ENCODE results near the gene MGRN1.

MGRN1 gene

DNA sequence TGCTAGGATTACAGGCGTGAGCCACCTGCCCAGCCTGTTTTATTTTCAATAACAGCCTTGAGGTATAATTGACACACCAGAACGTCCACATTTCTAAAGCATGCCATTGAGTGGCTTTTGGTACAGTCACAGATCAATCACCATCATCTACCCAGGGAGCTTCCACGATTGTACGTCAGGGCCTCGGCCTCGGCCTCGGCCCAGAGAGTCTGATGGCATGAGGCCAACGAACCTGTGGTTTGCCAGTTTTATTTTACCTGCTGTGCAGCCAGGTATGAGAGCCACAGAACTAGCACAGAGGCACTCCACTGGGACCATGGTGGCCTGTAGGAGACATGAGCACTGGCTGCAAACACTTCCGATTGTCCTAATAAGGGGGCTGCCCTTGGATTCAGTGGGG, 18.3 kb upstream of the MGRN1 start:
- no peak for DNase-seq

DNA sequence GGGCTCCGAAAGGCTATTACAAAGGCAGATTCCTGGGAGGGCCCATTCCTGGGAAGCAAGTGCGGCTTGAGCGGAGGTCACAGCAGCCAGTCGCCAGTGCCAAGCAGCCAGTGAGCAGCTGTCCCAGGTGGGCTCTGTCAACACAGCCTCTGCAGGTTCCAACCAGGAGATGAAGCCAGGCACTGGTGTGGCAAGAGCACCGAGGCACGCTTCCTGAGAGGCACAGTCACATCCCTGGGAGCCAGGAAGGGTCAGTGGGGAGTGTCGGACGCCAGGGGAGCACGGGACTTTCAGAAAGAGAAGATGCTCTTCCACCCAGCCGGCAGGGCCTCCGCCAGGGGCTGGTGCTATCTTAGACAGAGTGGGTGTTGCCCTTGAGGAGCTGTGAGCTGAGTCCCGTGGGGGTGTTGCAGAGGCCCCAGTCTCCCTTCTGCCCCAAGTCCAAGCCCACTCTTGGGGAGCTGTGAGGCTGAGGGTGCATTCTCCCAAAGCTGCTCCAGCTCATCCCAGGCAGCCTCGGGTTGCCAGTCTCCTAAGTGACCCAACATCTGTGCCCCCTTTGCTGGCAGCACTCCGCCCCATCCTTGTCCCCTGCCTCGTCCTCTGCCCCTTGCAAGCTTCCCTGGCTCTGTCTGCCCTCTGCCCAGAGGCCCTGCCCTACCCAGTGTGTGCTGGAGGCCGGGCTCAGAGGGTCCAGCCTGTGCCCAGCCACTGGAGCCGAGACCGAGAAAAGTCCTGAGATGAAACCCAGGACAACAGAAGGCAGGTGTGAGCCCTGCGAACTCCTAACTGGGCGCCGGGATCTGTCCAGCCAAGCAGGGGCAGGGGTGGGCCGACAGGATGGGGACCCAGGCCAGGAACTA, 16.6 kb upstream of the MGRN1 start:
- no peak for DNase-seq

DNA sequence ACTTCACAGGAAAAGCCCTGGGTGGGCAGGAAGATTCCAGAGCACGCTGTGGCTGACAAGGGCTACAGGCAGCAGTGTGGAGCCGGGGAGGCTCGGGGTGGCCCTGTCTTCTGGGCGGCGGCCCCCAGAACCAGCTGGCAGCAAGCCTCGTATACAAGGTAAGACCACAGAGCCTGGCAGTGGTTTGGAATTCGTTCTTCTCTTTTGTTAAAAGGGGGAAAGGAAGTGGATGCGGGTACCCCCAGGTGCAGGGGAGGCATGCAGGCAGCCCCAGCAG, 16.0 kb upstream of the MGRN1 start:
- no peak for DNase-seq

DNA sequence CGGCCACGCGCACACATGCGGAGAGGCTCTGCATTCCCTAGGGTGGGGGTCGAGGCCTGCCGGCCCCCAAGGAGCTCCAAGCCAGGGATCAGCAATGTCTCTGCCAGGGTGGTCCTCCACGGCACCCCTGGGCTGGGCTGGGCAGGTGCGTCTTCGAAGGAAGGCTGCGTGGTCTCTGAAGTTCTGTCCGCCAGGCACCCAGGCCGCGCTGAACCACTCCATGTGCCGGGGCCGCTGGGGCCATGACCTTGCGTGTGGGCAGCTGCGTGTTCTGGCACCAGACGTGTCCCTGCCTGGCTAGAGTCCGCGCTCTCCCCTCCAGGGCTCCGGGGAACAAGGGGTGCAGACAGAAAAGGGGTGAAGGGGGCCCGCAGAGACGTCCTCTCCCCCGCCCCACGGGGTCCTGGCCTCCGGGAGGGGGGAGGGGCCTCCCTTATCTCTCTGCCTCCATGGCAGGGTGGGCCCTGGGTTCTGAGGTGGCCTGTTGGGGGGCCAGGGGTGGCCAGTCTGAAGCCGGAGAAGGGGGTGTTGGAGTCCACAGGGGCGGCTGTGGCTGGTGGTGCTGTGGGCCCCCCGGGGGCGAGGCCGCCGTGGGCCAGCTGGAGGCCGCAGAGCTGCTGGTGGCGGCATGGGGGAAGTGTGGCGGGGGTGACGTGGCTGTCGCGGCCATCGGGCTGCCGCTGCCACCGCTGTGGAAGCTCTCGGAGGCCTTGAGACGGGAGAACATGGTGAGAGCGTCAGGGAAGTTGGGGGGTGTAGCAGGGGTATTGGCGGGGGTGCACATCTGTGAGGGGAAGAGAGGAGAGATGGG, 15.2 kb upstream of the MGRN1 start:
- DNase-seq: no peak

DNA sequence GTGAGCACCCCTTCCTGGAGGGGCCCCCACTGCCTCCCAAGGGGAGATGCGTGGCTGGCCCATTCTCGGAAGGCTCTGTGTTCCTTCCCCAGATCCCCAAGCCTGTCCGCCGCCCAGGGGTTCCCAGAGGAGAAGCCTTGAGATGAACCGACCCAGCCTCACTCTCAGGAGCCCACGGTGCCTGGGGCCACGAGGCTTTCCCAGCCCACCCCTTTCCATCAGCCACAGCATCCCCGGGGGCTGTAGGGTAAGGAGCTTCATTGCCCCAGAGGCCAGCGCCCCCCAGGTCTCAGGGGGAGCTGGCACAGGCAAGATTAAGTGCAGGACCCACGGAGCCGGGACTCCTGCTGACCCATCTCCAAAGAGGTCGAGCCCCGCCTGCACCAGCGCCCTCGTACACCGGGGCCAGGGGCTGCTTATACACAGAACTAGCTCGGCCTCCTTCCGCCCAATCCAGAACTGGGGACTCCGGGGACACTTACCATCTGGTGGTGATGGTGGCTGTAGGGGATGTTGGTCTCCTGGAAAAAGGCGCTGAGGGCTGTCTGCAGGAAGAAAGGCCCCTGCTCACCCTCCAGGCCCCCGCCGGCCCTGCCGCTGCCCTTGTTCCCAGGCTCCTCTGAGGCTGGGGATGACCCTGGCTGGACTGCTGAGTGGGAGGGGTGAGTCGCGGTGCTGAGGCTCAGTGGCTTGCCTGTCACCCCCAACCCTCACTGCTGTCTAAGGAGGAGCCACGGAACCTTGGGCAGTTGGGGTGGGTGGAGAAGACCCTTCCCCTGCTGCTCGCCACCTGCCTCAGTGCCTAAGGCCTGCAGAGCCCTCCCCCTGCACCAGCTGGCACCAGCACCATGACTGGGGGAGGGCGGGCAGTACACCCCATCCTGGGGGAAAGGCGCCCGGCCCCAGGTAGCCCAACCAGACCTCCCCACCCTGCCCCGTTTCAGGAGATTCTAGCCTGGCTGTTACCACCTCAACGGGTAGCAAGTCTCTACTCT, 14.3 kb upstream of the MGRN1 start:
- DNase-seq: no peak

DNA sequence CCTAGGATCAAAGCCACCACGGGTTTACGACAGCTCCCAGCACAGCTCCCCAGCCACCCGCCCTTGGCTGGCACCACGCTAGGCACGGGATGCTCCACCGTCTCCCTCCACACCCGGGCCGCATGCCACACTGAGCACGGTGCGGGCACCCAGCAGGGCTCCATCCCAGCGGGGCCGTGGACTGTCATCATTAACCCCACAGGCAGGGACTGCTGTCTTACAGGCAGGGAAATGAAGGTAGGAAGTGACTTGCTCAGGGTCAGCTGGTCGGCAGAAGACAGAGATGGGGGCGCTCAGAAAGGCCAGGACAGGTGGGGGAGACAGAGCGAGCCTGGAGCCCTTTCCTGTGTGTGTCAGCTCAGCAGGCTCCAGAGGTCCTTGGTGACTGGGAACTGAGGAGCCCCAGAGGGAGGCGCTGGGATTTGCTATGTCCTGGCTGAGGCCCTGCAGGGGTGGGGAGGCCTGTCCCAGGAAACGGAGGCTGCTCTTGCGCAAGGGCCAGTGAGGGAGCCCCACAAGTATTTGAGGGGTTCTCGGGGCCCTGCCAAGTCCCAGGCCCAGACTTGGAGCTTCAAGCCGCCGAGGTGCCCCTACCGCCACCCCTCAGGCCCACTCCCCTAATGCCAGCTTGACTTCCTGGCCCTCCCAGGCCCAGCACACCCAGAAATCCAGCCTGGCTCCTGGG, 13.1 kb upstream of the MGRN1 start:
- DNase-seq: no peak

DNA sequence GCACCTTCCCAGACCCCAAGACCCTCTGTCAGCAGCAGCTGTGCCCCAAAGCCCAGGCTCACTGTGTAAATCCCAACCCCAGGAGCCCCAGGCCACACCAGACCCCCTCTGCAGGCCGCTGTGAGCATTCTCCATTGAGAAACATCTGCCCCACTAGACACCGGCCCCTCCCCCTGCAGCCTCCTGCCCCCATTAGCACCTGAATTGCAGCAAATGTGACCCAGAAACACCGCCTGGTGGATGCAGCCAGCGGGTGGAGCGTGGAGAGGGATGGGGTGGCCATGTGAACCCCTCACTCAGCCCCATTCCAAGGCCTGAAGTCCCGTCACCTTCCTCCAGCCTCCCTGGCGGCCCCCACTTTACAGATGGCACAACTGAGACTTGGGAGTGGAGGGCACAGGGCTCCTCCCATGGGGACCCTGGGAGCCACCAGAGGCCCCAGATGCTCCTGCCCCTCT, 12.1 kb upstream of the MGRN1 start:
- no peak for DNase-seq

DNA sequence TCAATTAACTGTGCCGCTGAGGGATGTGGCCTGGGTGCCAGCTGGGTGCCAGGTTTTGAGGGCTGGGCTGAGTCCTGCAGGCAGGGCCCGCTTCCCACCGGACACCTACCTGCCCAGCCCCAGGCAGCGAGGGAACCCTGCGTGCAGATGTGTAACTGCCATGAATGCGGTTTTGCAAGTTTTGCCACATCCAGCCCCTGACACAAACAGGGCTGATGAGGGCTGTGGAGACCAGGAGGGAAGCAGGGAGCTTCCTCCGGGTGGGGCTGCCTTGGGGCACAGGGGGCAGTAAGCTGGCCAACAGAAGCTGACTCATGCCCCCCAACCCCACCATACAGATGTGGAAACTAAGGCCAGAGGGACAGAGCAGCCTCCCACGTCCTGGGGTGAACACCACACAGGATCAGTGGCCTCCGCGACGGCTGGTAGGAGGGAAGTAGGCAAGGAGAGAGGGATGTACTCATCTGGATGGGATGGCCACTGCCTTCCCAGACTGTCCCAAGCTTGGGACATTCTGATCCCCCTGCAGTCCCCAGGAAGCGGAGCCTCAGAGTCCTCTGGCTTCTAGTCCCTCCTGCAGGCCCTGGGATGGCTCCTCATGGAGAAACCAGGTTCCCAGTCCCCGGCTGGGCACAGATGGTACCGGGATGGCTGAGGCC, 11.5 kb upstream of the MGRN1 start:
- DNase-seq: no peak

DNA sequence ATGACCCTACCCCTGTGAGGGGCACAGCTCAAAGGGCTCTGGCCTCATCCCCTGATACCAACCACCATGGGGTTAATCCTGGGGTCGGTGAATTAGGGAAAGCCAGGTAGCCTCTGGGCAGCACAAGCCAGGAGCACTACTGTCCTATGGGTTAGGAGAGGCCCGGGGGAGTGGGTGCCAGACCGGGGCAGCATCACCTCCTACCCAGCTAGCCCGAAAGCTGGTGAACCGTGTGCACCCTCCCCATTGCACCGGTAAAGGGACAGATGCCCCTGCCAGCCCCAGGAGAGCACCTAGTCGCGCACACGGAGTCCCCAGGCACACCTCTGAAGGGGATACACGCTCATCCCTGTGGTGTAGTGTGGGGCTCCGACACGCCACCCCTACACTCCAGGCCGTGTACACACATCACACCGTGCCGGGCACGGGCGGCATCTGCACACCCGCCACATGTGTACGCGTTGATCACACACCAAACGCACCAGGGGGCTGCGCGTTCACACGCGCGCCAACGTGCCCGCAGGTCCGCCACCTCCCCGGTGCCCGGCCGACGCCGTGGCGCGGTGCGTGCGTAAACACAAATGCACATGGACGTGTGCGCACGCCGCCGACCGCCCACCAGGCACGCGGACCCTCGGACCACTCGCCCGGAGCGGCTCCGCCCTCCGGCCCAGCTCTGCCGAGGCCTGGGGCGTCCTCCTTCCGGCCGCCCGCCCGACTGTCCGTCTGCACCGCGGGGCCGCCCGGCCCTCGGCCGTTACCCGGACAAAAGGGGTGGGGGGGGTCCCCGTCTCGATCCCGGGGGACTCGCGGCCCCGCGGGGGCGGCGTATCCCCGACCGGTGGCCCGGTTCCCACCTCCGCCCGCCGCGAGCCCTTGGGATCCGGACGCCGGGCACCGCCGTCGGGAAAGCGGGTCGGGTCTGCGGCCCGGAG, 10.7 kb upstream of the MGRN1 start:
- no peak for DNase-seq

DNA sequence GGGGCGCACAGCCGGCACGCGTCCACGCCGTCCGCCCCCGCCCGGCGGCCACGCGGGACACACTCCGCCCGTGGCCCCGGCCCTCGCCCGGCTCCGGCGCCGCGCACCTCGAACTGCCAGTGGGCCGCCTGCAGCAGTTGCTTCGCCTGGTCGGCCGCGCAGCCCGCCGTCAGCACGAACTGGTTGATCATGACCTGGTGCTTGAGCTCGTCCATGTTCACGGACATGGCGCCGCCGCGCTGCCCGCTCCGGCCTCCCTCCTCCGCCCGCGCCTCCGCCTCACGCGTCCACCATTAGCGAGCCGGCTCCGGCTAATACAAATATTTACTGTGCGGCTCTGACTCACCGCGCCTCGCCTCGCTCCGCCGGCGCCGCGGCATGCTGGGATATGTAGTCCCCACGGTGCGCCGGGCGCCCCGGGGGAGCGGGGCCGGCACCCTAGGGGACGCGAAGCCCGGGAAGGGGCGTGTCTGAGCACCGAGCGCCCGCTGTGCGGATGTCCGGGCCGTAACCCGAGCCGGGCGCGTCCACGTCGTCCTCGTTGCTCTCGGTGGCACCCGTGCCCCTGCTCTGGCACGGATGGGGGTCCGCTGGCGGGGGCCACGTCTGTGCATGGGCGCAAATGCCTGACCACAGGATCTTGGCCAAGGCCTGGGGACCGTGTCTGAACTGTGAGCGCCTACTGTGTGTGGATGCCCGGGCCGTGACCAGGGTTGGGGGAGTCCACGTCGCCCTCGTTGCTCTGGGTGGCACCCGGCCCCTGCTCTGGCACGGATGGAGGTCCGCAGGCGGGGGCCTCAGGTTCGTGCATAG, 9.8 kb upstream of the MGRN1 start, which contains the start of gene UBALD1:
TSS of gene UBALD1 (minus strand) at position 318 of the 813 bp plus-strand sequence. CDS start at position 227, 91 bp downstream.
- peak; percentile 27 for DNase-seq

DNA sequence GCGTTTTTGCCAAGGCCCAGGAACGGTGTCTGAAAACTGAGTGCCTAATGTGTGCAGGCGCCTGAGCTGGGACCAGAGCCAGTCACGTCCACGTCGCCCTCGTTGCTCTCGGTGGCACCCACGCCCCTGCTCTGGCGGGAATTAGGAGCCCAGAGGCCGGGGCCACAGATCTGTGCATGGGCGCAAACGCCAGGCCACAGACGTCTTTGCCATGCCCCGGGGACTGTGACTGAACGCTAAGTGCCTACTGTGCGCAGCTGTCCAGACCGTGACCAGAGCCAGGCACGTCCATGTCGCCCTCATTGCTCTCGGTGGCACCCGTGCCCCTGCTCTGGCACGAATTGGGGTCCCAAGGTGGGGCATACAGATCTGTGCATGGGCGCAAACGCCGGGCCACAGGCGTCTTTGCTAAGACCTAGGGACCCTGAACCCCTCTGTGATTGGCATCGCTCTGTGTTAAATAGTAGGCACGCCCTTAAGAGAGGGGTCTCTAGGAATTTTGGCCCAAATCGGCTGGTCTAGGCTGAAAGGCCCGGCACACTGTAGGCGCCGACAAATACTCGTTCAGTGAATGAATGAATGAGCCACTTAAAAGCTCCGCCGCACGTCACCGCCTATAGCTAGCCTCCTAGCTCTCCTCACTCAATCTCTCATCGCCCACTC, 9.1 kb upstream of the MGRN1 start:
- DNase-seq: no peak

DNA sequence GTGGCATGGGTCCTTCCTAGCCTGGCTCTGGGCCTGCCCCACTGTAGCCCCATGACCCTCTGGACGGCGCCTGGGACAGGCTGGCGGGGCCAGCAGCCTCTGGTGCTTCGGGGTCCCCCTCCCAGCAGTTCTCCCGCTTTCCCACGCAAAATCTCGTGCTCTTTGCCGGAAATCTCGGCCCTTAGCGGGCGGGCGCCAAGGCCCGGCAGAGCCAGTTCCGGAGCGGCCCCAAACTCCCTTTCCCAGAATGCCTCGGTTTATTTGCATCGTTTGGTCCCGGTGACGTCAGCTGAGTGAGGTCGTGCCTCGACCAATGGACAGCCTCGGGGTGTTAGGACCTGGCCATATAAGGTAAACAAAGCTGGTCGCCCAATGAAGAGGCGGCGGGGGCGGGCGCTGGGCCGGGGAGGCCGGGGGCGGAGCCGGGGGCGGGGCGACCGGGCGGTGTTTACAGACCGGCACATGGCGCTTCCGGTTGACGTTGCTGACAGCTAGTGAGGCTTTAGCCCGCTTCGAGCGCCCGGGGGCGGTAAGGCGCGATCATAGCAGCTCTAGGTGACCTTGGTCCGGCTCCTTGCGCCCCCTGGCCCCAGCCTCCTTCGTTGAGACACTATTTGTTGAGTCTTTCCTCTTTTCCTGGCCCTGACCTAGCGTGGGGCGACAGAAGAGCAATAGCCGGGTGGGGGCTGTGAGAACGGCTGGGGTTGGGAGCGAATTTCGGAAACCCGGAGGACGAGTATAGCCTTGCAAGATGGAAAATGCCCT, 8.4 kb upstream of the MGRN1 start:
- peak; percentile 96 for DNase-seq

DNA sequence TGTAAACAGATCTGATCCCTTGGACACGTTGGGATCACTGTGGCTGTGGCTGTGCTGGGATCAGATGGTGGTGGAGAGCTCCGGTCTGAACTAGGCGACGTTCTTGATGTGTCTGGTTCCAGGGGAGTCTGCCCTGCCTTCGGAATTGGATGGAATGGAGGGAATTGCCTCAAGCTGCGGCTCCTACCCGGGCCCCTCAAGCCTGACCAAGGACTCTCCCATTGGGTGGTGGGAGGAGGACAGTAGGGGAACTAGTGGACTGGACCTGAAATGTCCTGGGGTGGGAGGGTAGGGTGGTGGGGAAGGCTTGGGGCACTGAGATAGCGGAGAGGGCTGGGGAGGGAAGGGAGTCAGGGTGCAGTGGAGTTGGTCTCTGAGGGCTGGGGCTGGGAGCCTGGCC, 6.7 kb upstream of the MGRN1 start:
- no peak for DNase-seq

DNA sequence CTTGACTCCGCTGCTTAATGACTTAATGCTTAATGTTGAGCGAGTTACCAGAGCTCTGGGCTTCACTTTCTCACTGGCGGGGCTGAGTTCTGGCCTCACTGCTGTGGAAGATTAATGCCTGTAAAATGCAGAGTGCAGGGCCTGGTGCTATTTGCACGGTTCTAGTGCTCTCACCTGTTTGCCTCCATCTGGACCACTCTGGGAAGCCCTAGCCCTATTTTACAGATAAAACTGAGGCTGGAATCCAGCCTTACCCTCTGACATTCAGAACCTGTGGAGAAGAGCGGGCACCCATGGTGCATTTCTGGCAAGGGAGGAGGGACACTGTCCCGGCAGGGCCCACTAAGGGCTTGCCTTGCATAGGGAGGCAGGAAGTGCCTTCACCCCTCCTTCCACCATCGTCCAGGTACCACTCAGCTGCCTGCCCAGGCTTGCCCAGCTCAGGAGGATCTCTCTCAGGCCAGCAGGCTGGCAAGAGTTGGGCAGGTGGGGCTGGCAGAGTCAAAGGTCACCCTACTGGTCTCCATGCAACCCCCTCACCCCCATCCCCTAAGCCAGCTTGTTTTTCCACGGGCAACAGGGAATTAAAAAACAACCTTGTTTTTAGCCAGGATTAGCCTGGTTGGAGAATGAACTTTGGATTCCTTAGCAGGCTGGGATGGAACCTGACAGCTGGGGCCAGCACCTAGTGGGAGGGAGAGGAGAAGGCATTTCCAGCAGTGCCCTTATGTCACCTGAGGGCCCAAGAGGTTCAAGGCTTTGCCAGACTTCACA, 5.8 kb upstream of the MGRN1 start:
- DNase-seq: no peak

DNA sequence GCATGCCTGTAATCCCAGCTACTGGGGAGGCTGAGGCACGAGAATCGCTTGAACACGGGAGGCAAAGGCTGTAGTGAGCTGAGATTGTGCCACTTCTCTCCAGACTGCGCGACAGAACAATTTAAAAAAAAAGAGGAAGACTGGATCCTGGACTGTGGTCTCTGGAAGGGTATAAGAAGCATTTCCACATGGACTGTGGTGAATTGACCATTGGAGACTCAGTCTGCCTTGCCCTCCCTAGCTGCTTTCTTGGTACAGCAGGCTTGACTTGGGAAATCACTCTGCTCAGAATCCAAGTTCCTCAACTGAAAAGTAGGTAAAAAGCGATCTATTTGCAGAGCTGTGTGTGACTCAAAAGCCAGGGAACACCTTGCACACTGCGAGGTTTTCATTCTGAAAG, 1.0 kb upstream of the MGRN1 start:
- DNase-seq: no peak

DNA sequence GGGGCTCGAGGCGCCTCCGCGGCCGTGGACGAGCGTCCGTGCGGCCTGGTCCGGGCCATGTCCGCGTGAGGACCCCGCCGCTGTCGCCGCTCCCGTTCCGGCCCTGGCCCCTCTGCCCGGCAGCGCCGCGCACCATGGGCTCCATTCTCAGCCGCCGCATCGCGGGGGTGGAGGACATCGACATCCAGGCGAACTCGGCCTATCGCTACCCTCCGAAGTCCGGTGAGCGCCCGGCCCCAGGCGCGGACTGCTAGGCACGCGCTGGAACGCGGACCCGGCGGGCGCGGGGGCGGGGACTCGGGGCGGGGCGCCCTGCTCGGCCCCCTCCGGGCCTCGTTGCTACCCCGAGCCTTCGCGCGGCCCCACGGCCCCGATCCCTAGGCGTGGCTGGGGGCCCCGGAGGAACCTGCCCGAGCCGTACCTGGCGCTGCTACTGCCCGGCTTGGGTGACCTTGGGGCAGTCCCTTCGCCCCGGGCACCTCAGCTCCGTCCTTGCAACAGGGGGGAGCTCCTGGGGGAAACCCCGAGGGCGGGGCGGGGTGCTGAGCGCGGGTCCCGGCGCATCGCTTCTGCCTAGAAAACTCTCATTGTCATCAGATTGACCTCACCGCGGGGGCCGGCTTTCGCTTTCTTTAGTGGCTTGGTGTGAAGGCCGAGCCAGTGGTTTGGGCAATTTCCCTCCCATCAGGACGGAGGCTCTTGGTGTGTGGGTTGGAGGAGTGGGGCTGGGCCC, 367 bp downstream of the MGRN1 start:
- DNase-seq: no peak

Measured in SIG-M5 (cell line).